Measurements from ENCODE around the gene NUP93.

Gene NUP93

DNA sequence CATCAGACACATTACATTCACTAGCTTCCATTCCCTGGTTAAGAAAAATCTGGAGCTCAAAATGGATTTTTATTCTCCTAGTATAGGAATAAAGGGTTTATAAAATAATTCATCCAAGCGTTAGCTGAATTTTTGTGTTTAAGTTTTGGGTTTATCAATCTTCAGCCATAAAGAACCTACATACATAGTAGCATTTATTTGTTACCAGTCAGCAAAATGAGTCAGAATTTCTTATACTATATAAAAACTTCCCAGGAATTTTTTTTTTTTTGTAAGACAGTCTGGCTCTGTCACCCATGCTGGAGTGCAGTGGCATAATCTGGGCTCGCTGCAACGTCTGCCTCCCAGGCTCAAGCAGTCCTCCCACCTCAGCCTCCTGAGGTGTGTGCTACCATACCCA is 94.9 kb downstream of the NUP93 start:
- DNase-seq, result no peak

DNA sequence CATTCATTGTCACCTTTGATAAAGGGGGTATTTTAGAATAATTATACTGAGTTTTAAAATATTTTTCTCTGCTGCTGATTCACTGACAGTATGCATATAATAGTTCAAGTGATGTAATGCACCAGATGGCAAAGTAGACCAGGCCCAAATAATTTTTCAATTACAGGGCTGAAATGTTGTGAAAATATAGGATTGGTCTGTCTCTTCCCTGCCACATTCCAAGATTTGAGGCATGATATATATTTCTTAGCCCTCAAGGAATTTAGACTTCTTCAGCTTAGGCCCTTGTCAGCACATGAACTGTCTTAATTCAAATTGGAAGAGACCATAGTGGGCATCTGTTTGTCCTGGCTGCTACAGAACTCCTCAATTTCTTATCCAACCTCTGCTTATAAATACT is 95.9 kb downstream of the NUP93 start:
- DNase-seq, result no peak

DNA sequence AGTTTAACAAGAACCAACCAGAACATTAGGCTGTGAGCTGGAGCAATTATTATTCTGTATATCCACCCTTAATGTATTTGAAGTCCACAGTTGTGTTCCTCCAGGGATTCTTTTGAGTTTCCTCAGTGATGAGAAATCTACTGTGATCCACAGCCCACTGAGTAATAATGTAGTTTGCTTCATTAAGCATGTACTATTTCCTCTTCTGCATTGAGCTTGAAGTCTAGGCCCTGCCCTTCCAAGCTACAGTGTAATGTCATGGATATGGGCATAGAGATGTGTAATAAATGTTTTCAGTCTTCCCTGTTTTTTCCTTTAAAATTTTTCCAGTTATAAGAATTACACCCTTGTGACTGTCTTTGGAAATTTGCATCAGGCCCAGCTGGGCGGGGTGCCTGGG is 98.7 kb downstream of the NUP93 start:
- DNase-seq, result no peak

DNA sequence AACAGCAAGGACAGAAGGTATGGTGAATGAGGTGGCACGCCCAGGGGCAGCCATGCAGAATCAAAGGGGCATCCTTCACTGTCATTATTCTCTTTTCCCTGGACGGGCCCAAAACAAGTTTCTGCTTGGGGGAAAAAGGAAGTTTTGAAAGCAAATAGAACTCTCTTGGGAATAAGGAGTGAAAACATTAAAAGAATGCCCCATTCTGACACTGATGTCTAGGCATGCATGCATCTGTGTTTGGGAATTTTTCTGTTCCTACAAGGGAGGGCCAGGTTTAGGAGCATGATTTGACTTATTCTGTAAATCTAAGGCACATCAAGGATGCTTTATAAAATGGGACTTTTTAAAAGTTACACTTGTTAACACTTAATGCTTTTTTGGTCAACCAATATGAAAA is 100.7 kb downstream of the NUP93 start:
- DNase-seq, result no peak

DNA sequence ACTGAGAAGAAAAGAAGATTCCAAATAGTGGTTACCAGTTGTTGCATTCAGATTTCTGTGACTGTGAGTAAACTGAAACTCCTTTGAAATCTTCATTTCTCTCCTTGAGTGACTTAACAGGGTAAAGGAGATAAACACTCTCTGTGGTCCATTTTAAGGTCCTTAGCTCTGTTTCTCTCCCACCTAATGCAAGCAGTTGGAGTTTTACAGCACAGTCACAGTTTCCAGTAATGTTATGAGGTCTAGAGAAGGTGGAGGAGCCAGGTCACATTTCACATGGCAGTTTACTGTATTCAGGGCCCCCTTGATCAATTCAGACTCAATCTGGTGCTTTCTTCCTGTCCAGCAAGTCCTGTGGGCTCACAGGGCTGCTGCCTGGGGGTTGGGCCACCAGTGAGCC is 102.8 kb downstream of the NUP93 start:
- DNase-seq, result no peak

DNA sequence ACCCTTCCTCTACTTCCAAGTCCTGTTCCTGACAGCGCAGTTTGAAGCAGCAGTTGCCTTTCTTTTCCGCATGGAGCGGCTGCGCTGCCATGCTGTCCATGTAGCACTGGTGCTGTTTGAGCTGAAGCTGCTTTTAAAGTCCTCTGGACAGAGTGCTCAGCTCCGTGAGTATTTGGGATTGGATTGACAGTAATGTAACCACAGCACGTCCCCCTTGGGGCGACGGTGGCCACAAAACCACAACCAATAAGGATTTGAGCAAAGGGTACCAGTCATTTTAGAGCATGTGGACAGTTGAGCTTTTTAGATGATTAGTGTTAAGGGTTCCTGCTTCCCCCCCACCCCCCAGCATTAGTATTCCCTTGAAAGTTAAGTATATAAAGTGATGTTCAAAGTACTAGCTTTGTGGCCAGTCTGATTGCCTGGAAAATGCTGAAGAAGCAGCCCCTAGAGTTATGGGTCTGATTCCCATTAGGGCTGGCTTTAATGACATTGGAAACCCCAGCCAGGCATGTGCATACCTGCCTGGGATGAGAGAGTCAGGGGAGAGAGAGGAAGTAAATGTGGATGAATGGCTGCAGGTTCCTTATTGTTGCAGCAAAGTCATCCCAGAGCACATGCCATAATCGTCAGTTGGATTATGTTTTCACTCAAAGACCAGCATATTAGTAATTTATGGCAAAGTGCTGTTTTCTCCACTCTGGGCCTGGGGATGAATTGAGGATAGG is 103.5 kb downstream of the NUP93 start:
- no peak for DNase-seq

DNA sequence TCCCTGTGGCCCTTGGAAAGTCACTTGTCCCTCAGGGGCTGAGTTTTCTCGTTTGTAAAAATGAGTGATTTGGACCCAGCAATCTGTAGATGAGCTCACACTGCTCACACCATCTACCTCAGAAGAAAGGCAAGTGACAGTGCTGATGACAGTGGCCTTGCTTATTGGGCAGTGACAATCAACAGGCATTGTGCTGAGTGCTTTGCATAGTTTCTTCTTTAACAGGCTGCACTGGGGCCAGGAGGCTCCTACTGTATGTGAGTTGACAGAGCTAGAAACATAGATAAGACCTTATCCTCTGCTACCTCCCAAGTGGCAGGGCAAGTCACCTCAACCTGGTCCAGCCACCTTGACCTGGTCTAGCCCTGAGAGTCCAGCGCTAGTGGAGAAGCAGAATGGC is 105.4 kb downstream of the NUP93 start:
- DNase-seq, result no peak

DNA sequence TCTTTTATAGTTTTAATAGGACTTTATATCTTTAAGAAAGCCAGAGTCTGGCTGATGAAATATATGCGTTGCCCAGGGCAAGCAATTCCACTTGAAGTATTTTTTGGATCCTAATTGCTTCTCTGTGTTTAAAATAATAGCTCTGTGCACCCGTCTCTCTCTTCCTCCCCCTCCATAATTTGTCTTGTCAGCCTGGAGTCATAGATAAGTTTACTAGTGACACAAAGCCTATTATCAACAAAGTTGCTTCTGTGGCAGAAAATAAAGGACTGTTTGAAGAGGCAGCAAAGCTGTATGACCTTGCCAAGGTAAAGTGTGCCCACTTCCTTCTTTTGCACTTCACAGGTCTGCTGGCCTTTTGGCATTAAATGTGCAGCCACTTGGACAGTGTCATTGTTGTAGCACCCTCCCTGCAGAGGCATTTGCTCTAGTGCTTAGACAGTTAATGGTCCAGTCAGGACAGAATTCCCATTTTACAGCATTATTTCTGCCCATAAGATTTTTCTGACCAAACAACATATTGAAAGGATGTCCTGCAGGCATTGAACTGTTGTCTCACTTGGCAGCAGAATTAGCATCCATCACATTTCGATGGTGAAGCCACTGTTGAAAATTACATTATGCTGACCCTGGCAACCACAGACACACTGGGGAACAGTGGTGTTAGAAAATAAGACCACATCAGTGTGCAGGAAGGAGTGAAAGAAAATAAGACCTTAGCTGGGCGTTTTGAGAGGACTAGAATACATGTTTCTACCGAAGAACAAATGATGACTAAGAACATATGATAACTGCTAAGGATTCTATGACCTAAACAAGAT is 106.7 kb downstream of the NUP93 start:
- no peak for DNase-seq

DNA sequence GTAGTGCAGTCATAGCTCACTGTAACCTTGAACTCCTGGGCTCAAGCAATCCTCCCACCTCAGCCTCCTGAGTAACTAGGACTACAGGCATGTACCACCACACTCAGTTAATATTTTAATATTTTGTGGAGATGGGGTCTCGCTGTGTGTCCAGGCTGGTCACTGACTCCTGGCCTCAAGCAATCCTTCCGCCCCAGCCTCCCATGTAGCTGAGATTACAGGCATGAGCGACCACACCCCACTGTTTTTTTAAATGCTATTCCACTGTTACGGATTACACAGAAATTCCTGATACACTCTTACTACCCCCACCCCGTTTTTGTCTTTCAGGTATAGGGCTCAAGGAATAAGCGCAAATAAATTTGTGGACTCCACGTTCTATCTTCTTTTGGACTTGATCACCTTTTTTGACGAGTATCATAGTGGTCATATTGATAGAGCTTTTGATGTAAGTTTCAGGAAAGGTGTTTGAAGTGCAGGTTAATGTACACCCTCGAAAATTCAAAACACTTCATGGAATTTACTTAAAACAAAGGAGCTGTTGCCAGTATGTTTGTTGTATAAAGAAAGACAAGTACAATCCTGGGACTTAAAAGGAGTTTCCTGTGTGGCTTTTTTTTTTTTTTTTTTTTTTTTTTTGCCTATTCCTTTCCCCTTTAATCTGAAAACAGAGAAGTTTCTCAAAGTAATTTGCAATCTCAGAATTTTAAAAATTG is 108.9 kb downstream of the NUP93 start:
- DNase-seq, result no peak

DNA sequence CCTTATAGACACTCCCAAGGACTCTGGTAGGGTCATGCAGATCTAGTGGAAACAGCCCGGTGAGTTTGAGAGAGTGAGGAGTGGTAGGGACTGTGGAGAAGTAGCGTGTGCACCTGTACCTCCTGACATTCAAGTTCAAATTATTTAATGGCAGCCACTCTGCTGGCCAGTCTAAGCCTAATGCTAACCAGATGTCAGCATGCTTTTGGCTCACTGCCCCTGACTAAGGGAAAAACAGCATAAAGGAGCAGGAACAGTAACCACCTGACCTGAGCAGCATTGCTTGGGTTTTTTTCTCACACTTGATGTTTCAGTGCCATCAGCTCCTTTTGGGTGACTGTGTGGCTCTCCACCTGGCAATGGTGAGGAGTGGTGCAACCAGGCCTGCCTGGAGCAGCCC is 111.3 kb downstream of the NUP93 start:
- DNase-seq, result no peak

DNA sequence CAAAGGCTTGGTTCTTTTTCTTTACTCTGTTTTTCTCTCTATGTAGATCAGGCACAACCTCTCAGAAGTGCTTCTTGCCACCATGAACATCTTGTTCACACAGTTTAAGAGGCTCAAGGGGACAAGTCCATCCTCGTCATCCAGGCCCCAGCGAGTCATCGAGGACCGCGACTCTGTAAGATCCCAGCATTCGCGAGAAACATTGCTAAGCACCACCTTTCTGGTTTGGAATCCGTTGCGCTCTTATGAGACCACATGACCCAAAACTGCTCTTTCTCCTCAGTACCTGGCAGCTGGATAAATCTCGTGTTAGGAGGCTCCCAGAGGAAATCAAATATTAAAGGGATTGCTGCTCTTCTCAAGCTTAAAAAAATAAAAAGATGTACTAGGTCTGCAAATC is 111.7 kb downstream of the NUP93 start:
- DNase-seq, result no peak

DNA sequence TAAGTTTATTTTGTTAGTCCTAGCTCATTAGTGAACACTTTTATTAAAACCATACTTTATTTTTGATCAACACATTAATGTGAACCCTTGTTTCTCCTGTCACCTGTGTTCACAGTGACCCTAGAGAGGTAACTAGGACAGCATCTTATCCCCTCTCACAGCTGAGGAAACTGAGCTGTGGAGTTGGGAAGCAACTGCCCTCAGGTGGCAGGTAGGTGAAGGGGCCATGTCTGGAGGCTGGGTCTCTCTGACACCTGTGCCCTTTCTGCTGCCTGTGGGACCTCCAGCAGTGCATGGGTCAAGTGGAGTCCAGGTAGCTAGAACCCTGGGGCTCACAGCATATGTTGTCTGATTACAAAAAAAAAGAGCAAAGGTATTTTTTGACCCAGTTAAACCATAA is 112.2 kb downstream of the NUP93 start:
- DNase-seq, result no peak

DNA sequence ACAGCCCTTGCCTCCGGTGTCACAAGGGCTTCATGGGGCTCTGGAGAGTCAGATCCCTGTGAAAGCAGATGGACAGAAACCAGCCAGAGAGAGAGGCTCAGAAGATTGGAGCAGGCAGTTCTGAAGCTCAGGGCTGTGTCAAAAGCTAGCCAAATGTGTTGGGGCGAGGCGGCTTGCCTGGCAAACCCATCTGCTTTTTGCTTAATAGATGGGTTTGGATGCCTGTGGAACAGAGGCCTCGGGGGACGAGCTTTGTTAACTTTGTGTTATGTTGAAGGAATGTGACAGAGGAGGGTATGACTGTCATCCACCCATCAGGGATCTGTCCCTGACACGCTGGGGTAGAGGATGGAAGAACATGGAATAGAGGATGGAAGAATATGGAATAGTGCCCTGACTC is 114.1 kb downstream of the NUP93 start:
- no peak for DNase-seq

DNA sequence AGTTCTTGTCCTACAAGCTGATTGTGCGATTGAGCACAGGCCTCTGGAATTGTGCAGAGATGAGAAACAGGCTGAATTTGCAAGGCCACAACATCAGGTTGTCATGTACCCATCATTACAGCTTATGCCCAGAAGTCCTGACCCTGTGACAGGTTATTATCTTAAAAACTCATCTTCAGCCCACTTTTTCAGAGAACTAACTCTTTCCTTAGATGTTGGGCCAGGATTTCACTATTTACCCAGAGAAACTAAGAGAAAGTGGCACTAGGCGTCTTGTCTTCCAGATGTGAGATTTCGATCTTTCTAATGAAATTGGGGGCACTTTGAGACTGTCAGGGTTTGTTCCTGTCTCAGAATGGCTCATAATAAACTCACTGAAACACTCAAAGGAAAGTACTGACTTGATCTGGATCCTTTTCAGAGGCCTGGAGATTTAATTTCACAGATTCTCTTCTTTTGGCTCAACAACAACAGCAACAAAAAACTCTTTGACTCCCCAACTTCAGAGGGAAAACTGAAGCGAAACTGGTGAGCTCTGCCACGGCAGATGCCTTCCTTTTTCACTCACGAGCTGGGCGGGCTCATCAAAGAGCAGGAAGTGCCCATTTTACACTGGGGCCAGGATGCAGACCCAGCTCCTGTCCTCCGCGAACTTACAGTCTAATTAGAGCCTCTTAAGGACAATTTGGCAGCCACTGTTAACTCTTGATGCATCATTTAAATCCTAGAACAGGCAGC is 117.4 kb downstream of the NUP93 start:
- DNase-seq, result peak; percentile 29

DNA sequence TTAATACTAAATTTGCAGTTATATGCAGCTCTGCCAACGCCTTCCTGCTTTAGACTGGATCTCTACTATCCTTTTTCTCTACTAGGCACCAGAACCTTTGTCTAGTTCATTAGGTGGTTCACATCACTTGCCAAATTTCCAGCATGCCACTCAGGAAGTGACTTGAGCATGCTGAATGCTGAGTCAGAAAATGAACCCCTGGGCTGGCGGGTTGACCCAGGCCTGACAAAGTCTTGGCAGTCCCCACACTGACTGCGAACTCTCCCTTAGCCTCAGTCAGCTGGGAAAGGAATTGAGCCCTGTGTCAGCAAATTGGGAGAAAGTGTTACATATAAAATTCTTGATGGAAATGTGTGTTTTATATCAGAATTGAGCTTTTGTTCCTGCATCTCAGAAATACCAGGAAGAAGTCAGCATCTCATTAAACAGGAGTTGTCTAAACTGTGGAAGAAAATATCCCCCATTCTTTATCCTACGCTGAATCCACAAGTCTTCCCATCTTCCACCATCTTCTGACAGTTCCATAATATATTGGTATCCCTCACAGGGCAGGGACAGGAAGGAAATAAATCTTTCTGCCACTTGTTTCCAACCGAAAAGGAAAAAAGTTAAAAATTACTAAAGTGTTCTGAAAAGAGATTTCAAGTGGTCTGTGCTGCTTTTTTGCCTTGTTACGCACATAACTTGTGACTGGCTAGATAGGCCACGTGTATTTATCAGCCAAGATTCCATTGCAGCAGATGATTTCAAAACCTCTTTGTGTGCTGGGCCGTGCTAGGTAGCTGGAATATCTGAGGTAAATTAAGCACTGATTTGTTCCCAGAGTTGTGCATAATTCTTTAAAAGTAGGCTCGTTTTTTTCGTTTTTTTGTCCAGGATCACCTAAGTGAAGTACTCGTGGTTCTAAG is 118.4 kb downstream of the NUP93 start:
- peak; percentile 29 for DNase-seq

DNA sequence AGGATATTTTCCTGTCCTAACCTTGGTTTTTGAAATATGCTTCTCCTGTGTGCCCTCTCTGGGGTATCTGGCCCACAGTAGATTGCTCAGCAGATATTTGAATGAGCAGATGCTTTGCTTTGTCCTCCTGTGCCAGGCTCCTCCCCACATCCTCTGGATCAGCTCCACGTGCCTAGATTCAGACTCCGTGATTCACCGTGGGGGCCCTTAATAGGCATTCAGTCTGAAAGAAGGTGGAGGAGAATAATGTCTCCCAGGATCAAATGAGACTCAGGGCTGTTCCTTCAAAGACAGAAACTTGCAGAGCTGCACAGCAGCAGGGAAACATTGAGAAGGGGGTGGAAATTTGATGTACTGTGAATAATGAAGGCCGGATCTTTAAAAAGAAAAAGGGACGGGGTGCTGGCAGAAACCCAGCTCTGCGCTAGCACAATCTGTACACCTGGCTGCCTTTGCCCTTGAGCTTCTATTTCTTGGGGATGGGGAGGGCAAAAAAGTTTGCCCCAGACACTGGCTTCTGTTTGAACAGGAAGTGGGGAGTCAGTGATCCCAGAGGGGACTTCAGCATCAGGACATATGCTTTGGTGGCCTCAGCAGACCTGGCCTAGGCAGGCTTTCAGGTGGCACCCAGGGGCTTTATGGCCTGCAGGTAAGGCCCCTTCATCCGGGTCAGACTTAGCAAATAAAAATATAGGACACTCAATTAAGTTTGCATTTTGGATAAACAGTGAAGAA is 119.2 kb downstream of the NUP93 start:
- DNase-seq, result no peak

DNA sequence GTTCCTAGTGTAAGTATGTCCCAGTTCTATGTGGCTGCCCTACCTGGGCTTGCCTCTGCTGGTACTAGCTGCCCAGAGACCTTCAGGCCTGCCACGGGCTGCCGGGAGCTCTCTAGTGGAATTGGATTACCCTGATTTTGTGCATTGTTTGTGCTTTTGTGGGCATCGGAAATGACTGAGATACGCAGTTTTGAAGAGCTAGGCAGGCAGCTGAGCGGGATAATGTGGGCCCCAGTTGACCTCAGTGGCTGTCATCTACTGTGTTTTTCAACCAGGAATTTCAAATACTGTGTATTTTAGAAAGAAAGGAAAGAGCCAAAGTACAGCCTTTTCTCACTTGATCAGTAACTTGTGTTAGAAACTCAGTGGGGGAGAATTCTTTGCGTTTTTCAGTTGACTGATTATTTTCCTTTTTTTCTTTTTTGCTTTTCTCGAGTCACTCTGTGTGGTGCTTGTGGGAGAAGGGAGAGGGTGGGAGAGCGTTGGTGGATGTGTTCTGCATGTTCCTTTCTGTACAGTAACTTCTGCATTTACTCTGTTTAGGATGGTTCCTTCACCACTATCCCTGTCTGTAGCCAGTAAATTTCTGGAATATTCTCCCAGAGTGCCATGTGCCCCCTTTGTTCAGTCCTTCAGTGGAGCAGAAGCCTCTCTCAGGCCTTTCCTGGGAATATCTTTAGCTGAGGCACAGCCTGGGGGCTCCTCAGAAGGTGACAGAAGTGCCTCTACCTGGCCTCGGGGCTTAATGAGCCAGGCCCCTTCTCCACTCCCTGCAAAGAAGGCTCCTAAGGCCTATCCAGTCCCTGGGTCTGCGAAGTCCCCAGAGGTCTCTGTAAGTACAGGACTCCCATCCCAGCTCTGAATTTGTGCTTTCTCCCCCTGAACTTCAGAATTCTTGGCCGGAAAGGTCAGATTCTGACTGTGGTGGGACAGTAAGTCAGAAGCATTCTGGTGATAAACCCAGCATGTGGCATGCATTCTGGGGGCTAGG is 120.1 kb downstream of the NUP93 start:
- no peak for DNase-seq

DNA sequence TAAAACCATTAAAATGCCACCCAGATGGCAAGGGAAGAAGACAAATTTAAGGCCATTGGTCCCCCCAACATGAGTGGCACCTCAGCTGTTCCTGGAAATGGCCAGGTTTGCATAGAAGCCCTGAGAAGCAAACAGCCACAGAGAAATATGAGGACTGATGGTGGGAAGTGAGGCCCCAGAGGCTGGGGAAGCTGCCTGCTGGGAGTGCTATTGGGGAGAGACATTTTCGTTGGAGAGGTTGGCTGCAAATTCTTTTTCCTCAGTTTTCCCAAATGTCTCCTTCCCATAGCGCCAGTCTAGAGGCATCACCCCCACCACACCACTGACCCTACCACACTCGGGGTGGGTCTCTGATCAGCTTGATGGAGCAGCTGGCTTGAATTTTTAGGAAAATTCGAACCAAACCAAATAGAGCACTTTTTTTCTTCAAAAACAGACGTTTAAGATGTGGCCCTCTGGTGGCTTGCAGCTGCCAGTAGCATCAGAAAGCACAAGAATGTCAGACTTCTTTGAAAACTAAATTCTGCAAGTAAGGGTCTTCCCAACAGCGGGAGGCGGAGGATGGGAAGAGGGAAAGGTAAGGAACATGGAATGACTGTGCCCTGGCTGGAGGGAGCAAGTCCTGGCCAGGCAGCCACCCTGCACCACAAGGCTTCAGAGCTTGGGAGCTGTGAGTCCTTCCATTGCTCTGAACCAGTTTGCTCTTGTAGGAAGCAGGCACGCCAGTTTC is 121.9 kb downstream of the NUP93 start:
- DNase-seq, result no peak

DNA sequence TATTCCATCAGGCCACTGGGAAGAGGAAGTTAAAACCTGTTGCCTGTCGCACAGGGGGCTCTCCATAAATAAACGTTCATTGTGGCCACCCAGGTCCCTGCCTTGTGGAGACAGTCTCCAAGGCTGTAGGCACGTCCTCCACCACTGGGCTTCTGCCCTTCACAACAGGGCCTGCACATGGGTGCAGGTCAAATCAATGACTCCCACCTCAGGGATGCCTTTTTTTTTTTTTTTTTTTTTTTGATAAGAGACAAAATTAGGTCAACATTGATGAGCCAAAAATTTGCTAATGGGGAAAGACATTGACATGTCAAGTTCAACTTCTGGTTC is 122.4 kb downstream of the NUP93 start:
- no peak for DNase-seq

DNA sequence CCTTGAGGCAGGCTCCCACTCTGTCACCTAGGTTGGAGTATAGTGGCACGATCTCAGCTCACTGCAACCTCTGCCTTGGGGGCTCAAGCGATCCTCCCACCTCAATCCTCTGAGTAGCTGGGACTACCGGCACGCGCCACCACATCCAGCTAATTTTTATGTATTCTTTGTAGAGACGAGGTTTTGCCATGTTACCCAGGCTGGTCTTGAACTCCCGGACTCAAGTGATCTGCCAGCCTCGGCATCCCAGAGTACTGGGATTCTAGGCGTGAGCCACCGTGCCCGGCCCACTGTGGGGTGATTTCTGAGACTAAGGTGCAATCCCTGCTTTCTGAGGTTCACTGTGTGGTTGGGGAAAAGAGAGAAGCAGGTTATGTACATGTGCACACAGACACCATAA is 123.0 kb downstream of the NUP93 start:
- DNase-seq, result no peak
